HEK293 (cell line): ENCODE results near the gene PTGIR.

ENCODE experiments used
- BCL6B ChIP-seq: fragments of 450-650 bp; formaldehyde crosslinking; IDR thresholded peaks from 2 replicates; pipeline ENCODE4 v1.5.1; 2017; ENCODE audit warnings: missing biosample characterization, missing genetic modification characterization
- HOXD13 ChIP-seq: sonication (generic); formaldehyde crosslinking; IDR thresholded peaks from 2 replicates; pipeline ENCODE4 v1.8.0; 2022; ENCODE audit warnings: missing genetic modification reagents, borderline replicate concordance
- OSR2 ChIP-seq: fragments of 450-650 bp; formaldehyde crosslinking; IDR thresholded peaks from 2 replicates; pipeline ENCODE4 v1.5.1; 2016; ENCODE audit warnings: missing biosample characterization, missing genetic modification characterization
- PRDM2 ChIP-seq: fragments of 450-650 bp; formaldehyde crosslinking; IDR thresholded peaks from 2 replicates; pipeline ENCODE4 v1.5.1; 2016; ENCODE audit warnings: missing biosample characterization, missing genetic modification characterization, borderline replicate concordance
- REST ChIP-seq: fragments of 450-650 bp; formaldehyde crosslinking; IDR thresholded peaks from 2 replicates; pipeline ENCODE4 v1.5.1; 2016; ENCODE audit warnings: missing biosample characterization, missing genetic modification characterization
- SALL2 ChIP-seq: fragments of 450-650 bp; formaldehyde crosslinking; IDR thresholded peaks from 2 replicates; pipeline ENCODE4 v1.5.0; 2017; ENCODE audit warnings: missing biosample characterization, mild to moderate bottlenecking, missing genetic modification characterization, borderline replicate concordance
- SETDB1 ChIP-seq: IDR thresholded peaks from one replicate; pipeline ENCODE4 v1.6.1; 2017; ENCODE audit warnings: mild to moderate bottlenecking, low read length, moderate library complexity, mixed read lengths; ENCODE audit not compliant: insufficient read length
- WT1 ChIP-seq: fragments of 450-650 bp; formaldehyde crosslinking; IDR thresholded peaks from 2 replicates; pipeline ENCODE4 v1.5.1; 2016; ENCODE audit warnings: missing biosample characterization, missing genetic modification characterization
- YY2 ChIP-seq: fragments of 450-650 bp; formaldehyde crosslinking; IDR thresholded peaks from 2 replicates; pipeline ENCODE4 v1.5.1; 2016; ENCODE audit warnings: missing biosample characterization, missing genetic modification characterization
- ZNF18 ChIP-seq: fragments of 450-650 bp; formaldehyde crosslinking; IDR thresholded peaks from 2 replicates; pipeline ENCODE4 v1.5.1; 2016; ENCODE audit warnings: missing biosample characterization, missing genetic modification characterization
- ZNF211 ChIP-seq: fragments of 450-650 bp; formaldehyde crosslinking; IDR thresholded peaks from 2 replicates; pipeline ENCODE4 v1.5.1; 2016; ENCODE audit warnings: low read depth, missing biosample characterization, missing genetic modification characterization
- ZNF221 ChIP-seq: fragments of 450-650 bp; formaldehyde crosslinking; IDR thresholded peaks from 2 replicates; pipeline ENCODE4 v1.5.1; 2017; ENCODE audit warnings: missing biosample characterization, missing genetic modification characterization, borderline replicate concordance
- ZNF292 ChIP-seq: fragments of 450-650 bp; formaldehyde crosslinking; IDR thresholded peaks from 2 replicates; pipeline ENCODE4 v1.5.1; 2016; ENCODE audit warnings: low read depth, missing biosample characterization, missing genetic modification characterization, borderline replicate concordance
- ZNF324 ChIP-seq: fragments of 450-650 bp; formaldehyde crosslinking; IDR thresholded peaks from 2 replicates; pipeline ENCODE4 v1.5.1; 2016; ENCODE audit warnings: missing biosample characterization, missing genetic modification characterization
- ZNF335 ChIP-seq: fragments of 450-650 bp; formaldehyde crosslinking; conservative IDR thresholded peaks from 2 replicates; pipeline ENCODE4 v1.5.1; 2016; ENCODE audit warnings: missing biosample characterization, missing genetic modification characterization
- ZNF354C ChIP-seq: fragments of 450-650 bp; formaldehyde crosslinking; IDR thresholded peaks from 2 replicates; pipeline ENCODE4 v1.5.1; 2016; ENCODE audit warnings: missing biosample characterization, missing genetic modification characterization, low read depth, borderline replicate concordance
- ZNF366 ChIP-seq: fragments of 450-650 bp; formaldehyde crosslinking; conservative IDR thresholded peaks from 2 replicates; pipeline ENCODE4 v1.5.1; 2016; ENCODE audit warnings: missing biosample characterization, missing genetic modification characterization
- ZNF530 ChIP-seq: fragments of 450-650 bp; formaldehyde crosslinking; IDR thresholded peaks from 2 replicates; pipeline ENCODE4 v1.5.1; 2016; ENCODE audit warnings: low read depth, missing biosample characterization, missing genetic modification characterization
- ZNF558 ChIP-seq: fragments of 450-650 bp; formaldehyde crosslinking; IDR thresholded peaks from 2 replicates; pipeline ENCODE4 v1.5.1; 2016; ENCODE audit warnings: missing biosample characterization, missing genetic modification characterization
- ZNF561 ChIP-seq: fragments of 450-650 bp; IDR thresholded peaks from 2 replicates; pipeline ENCODE4 v1.5.1; 2018; ENCODE audit warnings: missing biosample characterization, missing genetic modification characterization, borderline replicate concordance
- ZNF596 ChIP-seq: fragments of 450-650 bp; IDR thresholded peaks from 2 replicates; pipeline ENCODE4 v1.5.0; 2018; ENCODE audit warnings: missing biosample characterization, mild to moderate bottlenecking, missing genetic modification characterization, moderate library complexity
- ZNF670 ChIP-seq: fragments of 450-650 bp; formaldehyde crosslinking; IDR thresholded peaks from 2 replicates; pipeline ENCODE4 v1.5.1; 2016; ENCODE audit warnings: missing biosample characterization, missing genetic modification characterization, low read depth
- ZNF785 ChIP-seq: fragments of 450-650 bp; formaldehyde crosslinking; IDR thresholded peaks from 2 replicates; pipeline ENCODE4 v1.5.1; 2016; ENCODE audit warnings: missing biosample characterization, missing genetic modification characterization
- ZSCAN5A ChIP-seq: fragments of 450-650 bp; formaldehyde crosslinking; IDR thresholded peaks from 2 replicates; pipeline ENCODE4 v1.5.1; 2016; ENCODE audit warnings: missing biosample characterization, missing genetic modification characterization
- ZXDB ChIP-seq: fragments of 450-650 bp; formaldehyde crosslinking; IDR thresholded peaks from 2 replicates; pipeline ENCODE4 v1.5.1; 2016; ENCODE audit warnings: missing biosample characterization, missing genetic modification characterization

Gene PTGIR

GRCh38 chr19:46624958-46625661 lies at the start of gene PTGIR (continued):
- TF ChIP-seq REST (tag by site-specific recombination): no peak
- TF ChIP-seq OSR2 (tag by site-specific recombination): no peak
- TF ChIP-seq ZNF530: no peak
- no peak for TF ChIP-seq ZNF292 (tag by site-specific recombination)
- TF ChIP-seq ZNF18 (tag by site-specific recombination): no peak
- TF ChIP-seq ZNF335 (tag by site-specific recombination): no peak
- TF ChIP-seq ZNF670: no peak
- no peak for TF ChIP-seq ZNF221 (tag by site-specific recombination)
- no peak for TF ChIP-seq YY2 (tag by site-specific recombination)
- TF ChIP-seq ZNF324 (tag by site-specific recombination): no peak
- no peak for TF ChIP-seq ZNF596 (tag by site-specific recombination)
- TF ChIP-seq ZNF211 (tag by site-specific recombination): no peak
- no peak for TF ChIP-seq ZNF558 (tag by site-specific recombination)
- peak; percentile 70 for TF ChIP-seq ZNF366 (tag by site-specific recombination)
- no peak for TF ChIP-seq ZNF561 (tag by site-specific recombination)
- TF ChIP-seq PRDM2 (tag by site-specific recombination): no peak
- TF ChIP-seq ZSCAN5A (tag by site-specific recombination): no peak
- TF ChIP-seq BCL6B: no peak
- peak; percentile 66 for TF ChIP-seq WT1 (tag by site-specific recombination)
- TF ChIP-seq HOXD13 (CRISPR knock-in tag): no peak
- TF ChIP-seq ZNF785 (tag by site-specific recombination): no peak
- TF ChIP-seq SALL2 (tag by site-specific recombination): no peak
- TF ChIP-seq ZNF354C (tag by site-specific recombination): no peak
- no peak for TF ChIP-seq SETDB1
- TF ChIP-seq ZXDB: no peak
